ENCODE results near the gene CSTF2T. TPM values are rescaled to one million over a fixed set of nuclear protein-coding genes. Genes with fewer than 3 reads are reported as not detected.

Gene CSTF2T
- total and polyA plus RNA-seq, 12 donors = 9.1 to 44.7 (median 30.8) TPM

DNA sequence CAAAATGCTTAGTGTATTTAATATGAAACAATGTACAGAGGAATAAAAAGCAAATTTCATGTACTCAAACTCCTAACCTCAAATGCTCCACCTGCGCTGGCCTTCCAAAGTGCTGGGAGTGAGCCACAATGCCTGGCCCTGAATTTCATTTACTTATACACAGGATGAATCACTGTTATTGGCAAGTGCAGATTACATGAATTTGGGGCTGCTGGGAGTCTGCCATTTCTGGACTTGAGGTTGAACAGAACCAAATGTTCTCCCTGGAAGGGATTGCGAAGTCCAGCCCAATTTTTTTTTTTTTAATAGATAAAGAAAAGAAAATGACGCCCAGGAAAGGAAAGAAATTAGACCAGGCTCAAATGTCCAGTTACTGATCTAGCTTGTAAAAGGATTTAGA is 6.8 kb upstream of the CSTF2T start:
- intact Hi-C loops (cut with DNase I) = no loop called here
- H3K36me3 ChIP-seq (replicated peaks in 1 of 2) = no peaks in the 10 kb centered on the region
- TF ChIP-seq POLR2A (IDR thresholded peaks at IDR 0.05) (no peak), CTCF (IDR thresholded peaks at IDR 0.05) (no peak)
- peak overlapping the region; percentile 10 to 68 (median 37) for H3K27ac ChIP-seq
- no peaks in the 10 kb centered on the region for H3K9me3 ChIP-seq (replicated peaks in 1 of 3)
- peaks cover 9 to 15% of the 10 kb centered on the region in 2 donors for H3K4me1 ChIP-seq (replicated peaks in 1 of 2)
- no peaks in the 10 kb centered on the region for H3K27me3 ChIP-seq
- peak; percentile 82 to 98 (median 92) for DNase-seq
- WGBS, 4 donors = 25 to 44% (median 40%) methylated on average over 3 of the region's 3 CpGs
- no peak overlapping the region for H3K4me3 ChIP-seq

- peak in 6 of 7 donors; percentile 19 to 74 (median 37) for DNase-seq
- WGBS, 4 donors = 55 to 63% (median 58%) methylated on average over 3 of the region's 3 CpGs
- H3K9me3 ChIP-seq (replicated peaks in 1 of 3) = no peaks in the 10 kb centered on the region
- no peaks in the 10 kb centered on the region for H3K27me3 ChIP-seq
- H3K36me3 ChIP-seq (replicated peaks in 1 of 2) = no peaks in the 10 kb centered on the region
- H3K27ac ChIP-seq = peak overlapping the region in 4 of 5 donors; percentile 6 to 68 (median 10)
- peaks cover 9 to 17% of the 10 kb centered on the region in 2 donors for H3K4me1 ChIP-seq (replicated peaks in 1 of 2)
- H3K4me3 ChIP-seq = no peak overlapping the region
- intact Hi-C loops (cut with DNase I) = no loop called here
- no peak for TF ChIP-seq CTCF (IDR thresholded peaks at IDR 0.05)
- TF ChIP-seq POLR2A (IDR thresholded peaks at IDR 0.05) = no peak
Measured at GRCh38 chr10:51705774-51706173, 6.4 kb upstream of the CSTF2T start.

DNA sequence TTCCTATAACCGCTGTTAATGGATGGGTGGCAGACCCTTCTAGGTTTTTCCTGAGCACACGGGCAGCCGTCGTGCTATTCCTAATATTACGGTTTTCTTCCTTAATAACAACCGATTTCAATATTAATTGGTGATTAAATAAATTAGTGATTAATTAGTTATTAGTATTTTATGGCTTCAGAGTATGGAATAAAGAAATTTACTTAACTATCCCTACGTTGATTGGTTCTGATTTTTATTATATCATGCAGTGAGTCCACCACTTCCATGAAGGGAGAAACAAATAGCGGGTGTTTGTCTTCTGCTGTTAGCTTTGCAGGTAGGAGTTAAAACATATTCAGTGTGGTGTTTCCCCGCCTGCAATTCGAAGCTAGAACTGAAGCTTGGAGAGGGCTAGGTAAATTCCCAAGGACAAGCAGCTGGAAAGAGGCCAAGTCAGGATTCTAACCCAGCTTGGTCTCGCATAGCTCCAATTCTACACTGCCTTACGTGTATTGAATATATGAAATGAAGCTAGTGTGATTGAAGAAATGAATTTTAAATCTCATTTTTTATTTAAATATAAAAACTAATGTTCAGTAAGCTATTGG is 928 bp upstream of the CSTF2T start:
- peak overlapping the region in 3 of 4 donors; percentile 80 to 98 (median 92) for H3K4me3 ChIP-seq
- H3K9me3 ChIP-seq (replicated peaks in 1 of 3) = no peaks in the 10 kb centered on the region
- peak in 1 of 6 experiments; percentile 12 for TF ChIP-seq CTCF (IDR thresholded peaks at IDR 0.05)
- no peak for TF ChIP-seq POLR2A (IDR thresholded peaks at IDR 0.05)
- H3K36me3 ChIP-seq (replicated peaks in 1 of 2) = no peaks in the 10 kb centered on the region
- H3K27ac ChIP-seq = peak overlapping the region; percentile 93 to 97 (median 95)
- intact Hi-C loops (cut with DNase I) = no loop called here
- no peaks in the 10 kb centered on the region for H3K27me3 ChIP-seq
- peak; percentile 40 to 80 (median 43) for DNase-seq
- peaks cover 16 to 36% of the 10 kb centered on the region in 2 donors for H3K4me1 ChIP-seq (replicated peaks in 1 of 2)
- 8 to 20% (median 15%) methylated on average over 12 of the region's 12 CpGs for WGBS, 4 donors

- Histone ChIP-seq H3K4me3 (peak overlapping the region; percentile 70 to 98 (median 86)), H3K27ac (peak overlapping the region; percentile 93 to 97 (median 95)), H3K4me1 (replicated peaks in 1 of 2) (peaks cover 16 to 39% of the 10 kb centered on the region in 2 donors), H3K9me3 (replicated peaks in 1 of 3) (no peaks in the 10 kb centered on the region), H3K36me3 (replicated peaks in 1 of 2) (no peaks in the 10 kb centered on the region), H3K27me3 (no peaks in the 10 kb centered on the region)
- DNase-seq = peak in 2 of 7 donors; percentile 19 to 24
- intact Hi-C loops (cut with DNase I) = no loop called here
- 0 to 2% (median 1%) methylated on average over 9 to 14 of the region's 14 CpGs for WGBS, 4 donors
- TF ChIP-seq CTCF (IDR thresholded peaks at IDR 0.05) = no peak
- no peak for TF ChIP-seq POLR2A (IDR thresholded peaks at IDR 0.05)
Measured at GRCh38 chr10:51699145-51699474, 285 bp downstream of the CSTF2T start.

Measured in adrenal gland (tissue), 12 donors.